ENCODE results near the gene SMG5.

Gene SMG5

GRCh38 chr1:156303241-156303640, 20.6 kb upstream of the SMG5 start:
- no peak for FAIRE-seq
- DNase-seq (ENCODE audit: insufficient read length, low spot score): no peak
- TF ChIP-seq POLR2A (IDR thresholded peaks at IDR 0.05; ENCODE audit: low read depth, low read length) (no peak), POU2F2 (IDR thresholded peaks at IDR 0.05; ENCODE audit: low read depth, low read length) (no peak), PAX5 (IDR thresholded peaks at IDR 0.05; ENCODE audit: insufficient read depth, low read length, severe bottlenecking) (no peak), POLR2AphosphoS5 (IDR thresholded peaks at IDR 0.05; ENCODE audit: low read depth, low read length) (no peak), TAF1 (IDR thresholded peaks at IDR 0.05; ENCODE audit: low read depth, low read length) (no peak), SPI1 (IDR thresholded peaks at IDR 0.05; ENCODE audit: low read depth, low read length) (no peak)

- DNase-seq (ENCODE audit: insufficient read length, low spot score): no peak
- FAIRE-seq: no peak
- TF ChIP-seq POU2F2 (IDR thresholded peaks at IDR 0.05; ENCODE audit: low read depth, low read length) (no peak), SPI1 (IDR thresholded peaks at IDR 0.05; ENCODE audit: low read depth, low read length) (no peak), PAX5 (IDR thresholded peaks at IDR 0.05; ENCODE audit: insufficient read depth, low read length, severe bottlenecking) (no peak), POLR2A (IDR thresholded peaks at IDR 0.05; ENCODE audit: low read depth, low read length) (no peak), POLR2AphosphoS5 (IDR thresholded peaks at IDR 0.05; ENCODE audit: low read depth, low read length) (no peak), TAF1 (IDR thresholded peaks at IDR 0.05; ENCODE audit: low read depth, low read length) (no peak)
Observed at GRCh38 chr1:156298852-156299357, 16.3 kb upstream of the SMG5 start, which contains the start of gene VHLL. Gene VHLL, minus strand, starts transcription at chr1:156299307. Its CDS starts 118 bp downstream, at chr1:156299189.

- TF ChIP-seq POU2F2 (IDR thresholded peaks at IDR 0.05; ENCODE audit: low read depth, low read length) (no peak), PAX5 (IDR thresholded peaks at IDR 0.05; ENCODE audit: insufficient read depth, low read length, severe bottlenecking) (no peak), TAF1 (IDR thresholded peaks at IDR 0.05; ENCODE audit: low read depth, low read length) (no peak), SPI1 (IDR thresholded peaks at IDR 0.05; ENCODE audit: low read depth, low read length) (no peak), POLR2AphosphoS5 (IDR thresholded peaks at IDR 0.05; ENCODE audit: low read depth, low read length) (peak; percentile 47; the same call in 1 of the 2 replicates), POLR2A (IDR thresholded peaks at IDR 0.05; ENCODE audit: low read depth, low read length) (peak; percentile 74)
- FAIRE-seq (peak; percentile 91), DNase-seq (ENCODE audit: insufficient read length, low spot score) (peak; percentile 73)
Observed at GRCh38 chr1:156295391-156295947, 12.8 kb upstream of the SMG5 start, which contains the start of gene GLMP. Gene GLMP, minus strand, starts transcription at chr1:156295679. Its CDS starts 34 bp downstream, at chr1:156295645.

GRCh38 chr1:156293895-156294294, 11.3 kb upstream of the SMG5 start:
- no peak for TF ChIP-seq POLR2A (IDR thresholded peaks at IDR 0.05; ENCODE audit: low read depth, low read length)
- no peak for TF ChIP-seq SPI1 (IDR thresholded peaks at IDR 0.05; ENCODE audit: low read depth, low read length)
- no peak for TF ChIP-seq POLR2AphosphoS5 (IDR thresholded peaks at IDR 0.05; ENCODE audit: low read depth, low read length)
- TF ChIP-seq PAX5 (IDR thresholded peaks at IDR 0.05; ENCODE audit: insufficient read depth, low read length, severe bottlenecking): no peak
- no peak for TF ChIP-seq TAF1 (IDR thresholded peaks at IDR 0.05; ENCODE audit: low read depth, low read length)
- no peak for TF ChIP-seq POU2F2 (IDR thresholded peaks at IDR 0.05; ENCODE audit: low read depth, low read length)
- FAIRE-seq: no peak
- DNase-seq (ENCODE audit: insufficient read length, low spot score): no peak

GRCh38 chr1:156293098-156293434, 10.4 kb upstream of the SMG5 start:
- DNase-seq (ENCODE audit: insufficient read length, low spot score): no peak
- no peak for FAIRE-seq
- TF ChIP-seq TAF1 (IDR thresholded peaks at IDR 0.05; ENCODE audit: low read depth, low read length) (no peak), POLR2A (IDR thresholded peaks at IDR 0.05; ENCODE audit: low read depth, low read length) (no peak), PAX5 (IDR thresholded peaks at IDR 0.05; ENCODE audit: insufficient read depth, low read length, severe bottlenecking) (no peak), POLR2AphosphoS5 (IDR thresholded peaks at IDR 0.05; ENCODE audit: low read depth, low read length) (no peak), POU2F2 (IDR thresholded peaks at IDR 0.05; ENCODE audit: low read depth, low read length) (no peak), SPI1 (IDR thresholded peaks at IDR 0.05; ENCODE audit: low read depth, low read length) (no peak)

- no peak for TF ChIP-seq POLR2AphosphoS5 (IDR thresholded peaks at IDR 0.05; ENCODE audit: low read depth, low read length)
- TF ChIP-seq TAF1 (IDR thresholded peaks at IDR 0.05; ENCODE audit: low read depth, low read length): no peak
- no peak for TF ChIP-seq SPI1 (IDR thresholded peaks at IDR 0.05; ENCODE audit: low read depth, low read length)
- no peak for TF ChIP-seq PAX5 (IDR thresholded peaks at IDR 0.05; ENCODE audit: insufficient read depth, low read length, severe bottlenecking)
- no peak for TF ChIP-seq POU2F2 (IDR thresholded peaks at IDR 0.05; ENCODE audit: low read depth, low read length)
- FAIRE-seq (peak; percentile 87), DNase-seq (ENCODE audit: insufficient read length, low spot score) (peak; percentile 59)
Observed at GRCh38 chr1:156291226-156292061, 8.8 kb upstream of the SMG5 start.

- TF ChIP-seq POU2F2 (IDR thresholded peaks at IDR 0.05; ENCODE audit: low read depth, low read length): no peak
- no peak for TF ChIP-seq SPI1 (IDR thresholded peaks at IDR 0.05; ENCODE audit: low read depth, low read length)
- TF ChIP-seq TAF1 (IDR thresholded peaks at IDR 0.05; ENCODE audit: low read depth, low read length): no peak
- FAIRE-seq: no peak
- no peak for DNase-seq (ENCODE audit: insufficient read length, low spot score)
Observed at GRCh38 chr1:156289857-156290256, 7.2 kb upstream of the SMG5 start.

GRCh38 chr1:156286061-156286460, 3.4 kb upstream of the SMG5 start:
- DNase-seq (ENCODE audit: insufficient read length, low spot score) (no peak), FAIRE-seq (no peak)
- TF ChIP-seq TAF1 (IDR thresholded peaks at IDR 0.05; ENCODE audit: low read depth, low read length): no peak
- no peak for TF ChIP-seq SPI1 (IDR thresholded peaks at IDR 0.05; ENCODE audit: low read depth, low read length)
- no peak for TF ChIP-seq POLR2AphosphoS5 (IDR thresholded peaks at IDR 0.05; ENCODE audit: low read depth, low read length)
- no peak for TF ChIP-seq POLR2A (IDR thresholded peaks at IDR 0.05; ENCODE audit: low read depth, low read length)
- no peak for TF ChIP-seq PAX5 (IDR thresholded peaks at IDR 0.05; ENCODE audit: insufficient read depth, low read length, severe bottlenecking)
- no peak for TF ChIP-seq POU2F2 (IDR thresholded peaks at IDR 0.05; ENCODE audit: low read depth, low read length)

GRCh38 chr1:156285437-156285836, 2.8 kb upstream of the SMG5 start:
- no peak for DNase-seq (ENCODE audit: insufficient read length, low spot score)
- TF ChIP-seq POLR2A (IDR thresholded peaks at IDR 0.05; ENCODE audit: low read depth, low read length): no peak
- no peak for TF ChIP-seq PAX5 (IDR thresholded peaks at IDR 0.05; ENCODE audit: insufficient read depth, low read length, severe bottlenecking)
- no peak for TF ChIP-seq SPI1 (IDR thresholded peaks at IDR 0.05; ENCODE audit: low read depth, low read length)
- TF ChIP-seq TAF1 (IDR thresholded peaks at IDR 0.05; ENCODE audit: low read depth, low read length): no peak
- TF ChIP-seq POLR2AphosphoS5 (IDR thresholded peaks at IDR 0.05; ENCODE audit: low read depth, low read length): no peak
- no peak for TF ChIP-seq POU2F2 (IDR thresholded peaks at IDR 0.05; ENCODE audit: low read depth, low read length)
- no peak for FAIRE-seq
